ENCODE results near the gene MPV17L2. TPM values are rescaled to one million over a fixed set of nuclear protein-coding genes. Genes with fewer than 3 reads are reported as not detected.
A peak's percentile ranks its signal among the peaks of the same experiment; 100 is the strongest.

The MPV17L2 gene
- total RNA-seq, 1 experiment from 2014 or later, result 23.4 TPM

- DNase-seq (ENCODE audit: low read depth), result no peak
Observed at GRCh38 chr19:18232540-18233223, 39.7 kb downstream of the MPV17L2 start.

GRCh38 chr19:18233224-18233825 is 40.3 kb downstream of the MPV17L2 start:
- peak; percentile 26 for DNase-seq (ENCODE audit: low read depth)

GRCh38 chr19:18234194-18234593 is 41.2 kb downstream of the MPV17L2 start:
- DNase-seq (ENCODE audit: low read depth), result no peak

- DNase-seq (ENCODE audit: low read depth), result no peak
Observed at GRCh38 chr19:18239303-18239702, 46.3 kb downstream of the MPV17L2 start.

- DNase-seq (ENCODE audit: low read depth), result no peak
Observed at GRCh38 chr19:18245297-18245696, 52.3 kb downstream of the MPV17L2 start.

Small RNA genes lying within 50 kb of the gene (small RNA-seq; reads per million reads assigned to genes)
- gene IFI30, result not detected

Other genes starting within 250 kb of the MPV17L2 start
- gene KCNN1, start 226.1 kb upstream of the MPV17L2 start, total RNA-seq (2014; rRNA removed; shearing (Covaris generic)), result not detected in 2 replicates
- gene ARRDC2, start 185.0 kb upstream of the MPV17L2 start, total RNA-seq (2014; rRNA removed; shearing (Covaris generic)), result 8.7 and 10.3 TPM in 2 replicates
- gene IL12RB1, start 106.3 kb upstream of the MPV17L2 start, total RNA-seq (2014; rRNA removed; shearing (Covaris generic)), result 0.13 and 1.0 TPM in 2 replicates
- 1.4 and 2.3 TPM in 2 replicates for gene MAST3, start 95.4 kb upstream of the MPV17L2 start, total RNA-seq (2014; rRNA removed; shearing (Covaris generic))
- 17.5 and 21.1 TPM in 2 replicates for gene PIK3R2, start 40.1 kb upstream of the MPV17L2 start, total RNA-seq (2014; rRNA removed; shearing (Covaris generic))
- gene IFI30, start 19.4 kb upstream of the MPV17L2 start, total RNA-seq (2014; rRNA removed; shearing (Covaris generic)), result 1.5 and 2.3 TPM in 2 replicates
- 1.3 and 2.4 TPM in 2 replicates for gene RAB3A, start 10.8 kb downstream of the MPV17L2 start, total RNA-seq (2014; rRNA removed; shearing (Covaris generic))
- 0.13 TPM in 1 of 2 replicates, not detected in the other for gene PDE4C, start 33.2 kb downstream of the MPV17L2 start, total RNA-seq (2014; rRNA removed; shearing (Covaris generic))
- gene IQCN, start 81.2 kb downstream of the MPV17L2 start, total RNA-seq (2014; rRNA removed; shearing (Covaris generic)), result not detected in 2 replicates
- 55.4 and 64.5 TPM in 2 replicates for gene JUND, start 88.4 kb downstream of the MPV17L2 start, total RNA-seq (2014; rRNA removed; shearing (Covaris generic))
- 456 and 535 TPM in 2 replicates for gene LSM4, start 129.9 kb downstream of the MPV17L2 start, total RNA-seq (2014; rRNA removed; shearing (Covaris generic))
- gene PGPEP1, start 147.4 kb downstream of the MPV17L2 start, total RNA-seq (2014; rRNA removed; shearing (Covaris generic)), result 9.1 and 20.9 TPM in 2 replicates
- gene GDF15, start 192.9 kb downstream of the MPV17L2 start, total RNA-seq (2014; rRNA removed; shearing (Covaris generic)), result 97.3 and 120 TPM in 2 replicates
- not detected in 2 replicates for gene LRRC25, start 204.4 kb downstream of the MPV17L2 start, total RNA-seq (2014; rRNA removed; shearing (Covaris generic))
- gene SSBP4, start 226.2 kb downstream of the MPV17L2 start, total RNA-seq (2014; rRNA removed; shearing (Covaris generic)), result 108 and 118 TPM in 2 replicates
- gene ISYNA1, start 244.9 kb downstream of the MPV17L2 start, total RNA-seq (2014; rRNA removed; shearing (Covaris generic)), result 1.3 and 2.1 TPM in 2 replicates